RPMI7951 (cell line): ENCODE data around the gene IPP. TPM values are rescaled to one million over a fixed set of nuclear protein-coding genes. Genes with fewer than 3 reads are reported as not detected.
A peak's percentile ranks its signal among the peaks of the same experiment; 100 is the strongest.
"Not testable (repeated sequence)": the region's sequence is repeated elsewhere in the genome, so short reads cannot be mapped to it uniquely, and the experiment has no call there.

Source experiments
- DNase-seq: peaks from one replicate; pipeline ENCODE4 v3.0.0-alpha.2; 2012; ENCODE audit warnings: low read depth
- total RNA-seq: library from RNA; depleted of rRNA; stranded (reverse); fragments of >200 nt; shearing (Covaris generic); gene quantifications from 2 replicates; pipeline ENCODE4 v1.2.3, GENCODE V29; 2014

The IPP gene
- total RNA-seq, 1 experiment from 2014 or later: 7.9 TPM

GRCh38 chr1:45739641-45740156, 10.8 kb downstream of the IPP start:
- DNase-seq: not testable (repeated sequence)

- no peak for DNase-seq
These were observed 11.3 kb downstream of the IPP start for GRCh38 chr1:45739137-45739536.

DNA sequence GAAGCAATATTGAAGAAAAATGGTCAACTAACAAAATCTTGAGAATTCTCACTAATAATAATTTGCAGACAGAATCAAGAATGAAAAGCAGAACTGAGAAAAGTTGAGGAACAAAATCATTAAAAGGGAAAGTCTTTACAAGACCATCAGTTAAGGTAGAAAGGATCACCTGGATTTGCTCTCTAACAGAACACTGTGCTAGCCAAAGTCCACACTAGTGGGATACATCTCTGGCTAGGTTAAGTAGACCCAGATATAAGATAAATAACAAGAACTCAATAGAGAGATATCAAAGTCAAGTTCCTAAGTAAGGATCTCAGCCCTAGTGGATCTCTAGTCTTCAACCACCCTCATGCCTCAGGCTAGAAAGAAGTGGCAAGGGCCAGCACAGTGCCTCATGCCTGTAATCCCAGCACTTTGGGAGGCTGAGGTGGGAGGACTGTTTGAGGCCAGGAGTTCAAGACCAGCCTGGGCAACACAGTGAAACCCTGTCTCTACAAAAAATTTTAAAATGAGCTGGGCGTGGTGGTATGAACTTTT, 19.6 kb downstream of the IPP start:
- DNase-seq: no peak

GRCh38 chr1:45730075-45730779, 20.2 kb downstream of the IPP start:
- no peak for DNase-seq

- not testable (repeated sequence) for DNase-seq
These were observed 24.4 kb downstream of the IPP start for GRCh38 chr1:45726007-45726406.

DNA sequence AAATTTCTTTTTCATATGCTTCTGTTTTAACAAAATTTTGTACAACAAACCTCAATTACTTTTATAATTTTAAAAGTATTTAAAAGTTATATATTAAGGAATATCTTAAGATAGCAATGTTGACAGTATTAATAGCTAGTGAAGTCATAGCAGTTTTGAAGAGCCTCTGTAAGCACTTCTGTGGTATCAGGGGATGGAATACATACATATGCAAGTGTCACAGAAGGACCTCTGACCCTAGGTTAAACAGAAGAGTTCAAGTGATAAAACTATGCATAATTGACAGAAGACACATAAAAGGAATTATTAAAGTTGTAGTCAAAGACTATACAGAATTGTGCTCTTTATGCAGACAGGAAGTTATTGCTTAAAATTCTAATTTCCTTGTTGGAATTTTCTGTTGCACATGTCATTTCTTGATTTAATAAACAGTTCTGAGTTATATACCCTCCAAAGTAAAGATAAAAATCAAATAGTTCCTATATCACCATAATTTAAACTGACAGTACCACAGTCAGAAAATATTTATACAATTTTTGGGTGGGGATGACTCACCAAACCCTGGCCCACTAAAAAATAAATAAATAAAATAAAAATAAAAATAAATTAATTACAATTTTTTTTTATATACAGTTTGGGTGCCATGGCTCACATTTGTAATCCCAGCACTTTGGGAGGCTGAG, 27.1 kb downstream of the IPP start:
- no peak for DNase-seq

DNA sequence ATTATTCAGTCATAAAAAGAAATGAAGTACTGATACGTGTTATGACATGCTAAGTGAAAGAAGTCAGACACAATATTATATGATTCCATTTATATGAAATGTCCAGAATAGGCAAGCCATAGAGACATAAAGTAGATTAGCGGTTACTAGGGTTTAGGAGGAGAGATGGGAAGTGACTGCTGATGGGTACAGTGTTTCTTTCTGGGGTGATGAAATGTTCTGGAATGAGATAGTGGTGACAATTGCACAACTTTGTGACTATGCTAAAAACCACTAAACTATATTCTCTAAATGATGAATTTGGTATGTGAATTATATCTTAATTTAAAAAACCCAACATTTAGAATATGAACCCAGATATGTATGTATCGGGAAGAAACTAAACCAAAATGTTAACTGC, 27.6 kb downstream of the IPP start:
- no peak for DNase-seq

GRCh38 chr1:45721207-45721606, 29.2 kb downstream of the IPP start:
- DNase-seq: no peak

DNA sequence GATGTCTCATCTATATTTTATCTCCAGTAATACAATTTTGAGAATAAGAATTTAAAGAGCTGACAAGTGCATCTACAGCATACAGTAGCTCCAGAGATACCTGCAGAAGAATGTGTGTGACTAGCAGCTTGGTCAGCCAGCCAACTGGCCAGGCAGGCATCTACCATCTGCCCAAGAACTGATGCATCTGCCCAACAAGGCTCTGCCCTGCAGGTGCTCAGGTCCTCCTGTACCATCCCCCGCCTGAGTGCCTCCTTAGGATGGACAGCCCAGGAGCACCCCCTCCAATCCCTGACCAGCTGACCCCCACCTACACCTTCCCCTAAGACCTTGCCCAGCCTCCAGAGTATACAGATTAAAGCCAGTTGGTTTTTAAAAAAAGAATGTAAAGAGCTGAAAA, 32.2 kb downstream of the IPP start:
- DNase-seq: no peak

DNA sequence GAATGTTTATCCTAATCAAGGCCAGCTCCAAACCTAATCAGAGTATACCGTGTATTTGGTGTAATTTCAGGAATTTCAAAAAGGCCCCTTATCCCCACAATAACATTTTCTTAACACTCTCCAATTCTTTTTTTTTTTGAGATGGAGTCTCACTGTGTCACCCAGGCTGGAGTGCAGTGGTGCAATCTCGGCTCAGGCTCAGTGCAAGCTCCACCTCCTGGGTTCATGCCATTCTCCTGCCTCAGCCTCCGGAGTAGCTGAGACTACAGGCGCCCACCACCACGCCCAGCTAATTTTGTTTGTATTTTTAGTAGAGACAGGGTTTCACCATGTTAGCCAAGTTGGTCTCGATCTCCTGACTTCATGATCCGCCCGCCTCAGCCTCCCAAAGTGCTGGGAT, 33.1 kb downstream of the IPP start:
- not testable (repeated sequence) for DNase-seq

DNA sequence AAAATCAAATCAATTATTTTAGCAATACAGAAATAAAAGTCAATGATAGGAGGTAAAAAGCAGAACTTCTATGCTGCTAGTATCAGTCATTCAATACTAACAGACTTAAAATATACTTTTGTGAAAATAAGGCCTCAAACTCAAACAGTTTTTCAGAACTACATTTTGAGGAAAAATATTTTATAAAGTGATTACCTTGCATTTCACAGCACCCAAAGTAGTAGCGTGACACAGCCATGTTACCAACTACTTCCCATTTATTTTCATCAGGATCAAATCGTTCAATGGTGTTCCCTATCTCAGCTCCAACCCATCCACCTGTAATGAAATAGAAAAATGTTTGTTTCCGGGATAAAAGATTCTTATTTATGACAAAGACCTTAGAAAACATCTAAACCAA, 33.8 kb downstream of the IPP start:
- no peak for DNase-seq

DNA sequence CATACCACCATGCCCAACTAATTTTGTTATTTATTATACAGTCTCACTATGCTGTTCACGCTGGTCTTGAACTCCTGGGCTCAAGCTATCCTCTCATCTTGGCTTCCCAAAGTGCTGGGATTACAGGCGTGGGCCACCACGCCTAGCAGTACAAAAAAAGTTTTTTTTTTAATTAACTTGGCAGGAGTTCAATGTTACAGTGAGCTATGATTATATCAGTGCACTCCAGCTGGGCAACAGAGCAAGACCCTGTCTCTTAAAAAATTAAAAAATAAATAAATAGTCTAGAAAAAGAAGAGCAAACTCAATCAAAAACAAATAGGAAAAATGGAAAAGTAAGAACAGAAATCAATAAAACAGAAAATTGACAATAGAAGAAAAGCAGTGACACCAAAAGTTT, 36.7 kb downstream of the IPP start:
- DNase-seq: no peak

DNA sequence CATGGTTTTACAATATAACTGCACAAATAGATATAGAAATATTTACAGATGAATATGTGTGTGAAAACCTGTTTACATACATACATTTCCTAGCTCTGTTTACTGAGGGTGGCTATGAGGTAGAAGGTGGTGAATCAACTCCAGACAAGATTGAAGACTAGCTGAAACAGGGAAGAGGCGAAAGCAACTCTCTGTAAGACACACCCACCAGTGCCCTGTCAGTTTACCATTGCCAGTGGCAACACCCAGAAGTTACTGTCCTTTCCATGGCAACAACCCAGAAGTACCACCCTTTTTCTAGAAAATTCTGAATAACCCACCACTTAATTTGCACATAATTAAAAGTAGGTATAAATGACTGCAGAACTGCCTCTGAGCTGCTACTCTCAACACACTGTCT, 45.8 kb downstream of the IPP start:
- no peak for DNase-seq

DNA sequence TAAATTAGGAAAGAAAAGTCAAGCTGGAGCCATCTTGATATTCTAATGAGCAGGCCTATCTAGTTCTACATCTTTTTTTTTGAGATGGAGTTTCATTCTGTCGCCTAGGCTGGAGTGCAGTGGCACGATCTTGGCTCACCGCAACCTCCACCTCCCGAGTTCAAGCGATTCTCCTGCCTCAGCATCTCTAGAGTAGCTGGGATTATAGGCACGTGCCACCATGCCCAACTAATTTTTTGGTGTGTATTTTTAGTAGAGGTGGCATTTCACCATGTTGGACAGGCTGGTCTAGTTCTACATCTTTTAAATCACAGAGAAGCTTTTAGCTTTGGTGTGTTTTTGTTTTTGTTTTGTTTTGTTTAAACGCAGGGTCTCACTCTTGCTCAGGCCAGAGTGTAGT, 55.6 kb downstream of the IPP start:
- DNase-seq: no peak

DNA sequence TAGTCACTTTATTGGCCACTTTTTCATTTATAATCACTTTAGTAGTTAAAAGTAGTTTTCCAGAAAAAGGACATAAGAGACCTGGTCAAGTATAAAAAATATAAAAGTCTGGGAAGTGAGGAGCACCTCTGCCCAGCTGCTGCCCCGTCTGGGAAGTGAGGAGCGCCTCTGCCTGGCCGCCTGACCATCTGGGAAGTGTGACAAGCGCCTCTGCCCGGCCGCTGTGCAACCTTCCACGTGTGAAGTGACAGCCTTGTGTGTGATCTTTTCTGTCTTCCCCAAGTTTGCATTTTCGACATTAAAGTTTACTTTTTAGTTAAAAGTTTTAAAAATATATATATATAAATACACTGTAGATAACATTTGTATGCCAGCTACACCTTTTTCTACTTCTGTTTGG, 56.6 kb downstream of the IPP start:
- not testable (repeated sequence) for DNase-seq

- peak; percentile 90 for DNase-seq
These were observed 62.4 kb downstream of the IPP start, which contains the start of gene TMEM69 for GRCh38 chr1:45687754-45688740. TMEM69 (plus strand) TSS chr1:45688181; CDS start chr1:45691069, 2,888 bp downstream.

GRCh38 chr1:45687014-45687753, 63.3 kb downstream of the IPP start:
- peak; percentile 99 for DNase-seq

DNA sequence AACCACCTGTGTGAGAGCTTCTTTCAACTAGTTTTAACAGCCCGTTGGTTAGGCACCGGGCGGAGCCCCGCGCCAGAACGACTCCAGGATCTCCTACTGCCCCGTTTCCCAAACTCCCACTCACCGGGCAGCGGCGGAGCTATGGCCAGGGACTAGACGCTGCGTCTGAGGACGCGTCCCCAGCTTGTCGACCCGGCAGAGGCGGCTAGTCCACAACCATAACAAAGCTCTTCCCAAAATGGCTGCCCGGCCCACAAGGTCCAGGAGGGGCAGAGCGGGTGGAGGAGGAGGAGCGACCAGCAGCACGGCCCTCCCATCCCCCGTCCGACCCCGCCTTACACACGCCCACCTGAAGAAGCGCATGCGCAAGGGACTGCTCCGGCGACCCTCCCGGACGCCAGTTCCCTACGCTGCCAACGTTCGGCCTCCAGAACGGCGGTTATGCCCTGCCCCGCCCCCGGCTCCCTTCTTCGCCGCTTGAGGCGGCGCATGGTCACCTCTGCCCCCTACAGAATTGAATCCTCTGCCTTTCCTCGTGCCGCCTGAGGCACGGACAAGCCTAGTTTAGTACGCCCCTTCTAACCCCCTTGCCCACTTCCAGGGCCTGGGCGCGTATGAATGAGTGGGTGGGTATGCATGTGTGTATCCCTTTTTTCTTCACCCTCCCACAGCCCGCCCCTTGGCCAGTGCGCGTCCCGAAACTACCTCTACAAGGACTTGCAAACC, 64.0 kb downstream of the IPP start, which contains the start of gene GPBP1L1:
TSS of gene GPBP1L1 (minus strand) at position 246 of the 726 bp plus-strand sequence. CDS start 27,446 bp downstream, outside the sequence.
- peak; percentile 95 for DNase-seq

- peak; percentile 39 for DNase-seq
These were observed 64.5 kb downstream of the IPP start for GRCh38 chr1:45686015-45686287.

GRCh38 chr1:45685308-45686014, 65.0 kb downstream of the IPP start:
- DNase-seq: peak; percentile 3
